ENCODE results near the gene MED16. TPM values are rescaled to one million over a fixed set of nuclear protein-coding genes. Genes with fewer than 3 reads are reported as not detected.

Gene MED16
- total RNA-seq, 2 experiments from 2014 or later: 25.8 to 30.1 TPM

DNA sequence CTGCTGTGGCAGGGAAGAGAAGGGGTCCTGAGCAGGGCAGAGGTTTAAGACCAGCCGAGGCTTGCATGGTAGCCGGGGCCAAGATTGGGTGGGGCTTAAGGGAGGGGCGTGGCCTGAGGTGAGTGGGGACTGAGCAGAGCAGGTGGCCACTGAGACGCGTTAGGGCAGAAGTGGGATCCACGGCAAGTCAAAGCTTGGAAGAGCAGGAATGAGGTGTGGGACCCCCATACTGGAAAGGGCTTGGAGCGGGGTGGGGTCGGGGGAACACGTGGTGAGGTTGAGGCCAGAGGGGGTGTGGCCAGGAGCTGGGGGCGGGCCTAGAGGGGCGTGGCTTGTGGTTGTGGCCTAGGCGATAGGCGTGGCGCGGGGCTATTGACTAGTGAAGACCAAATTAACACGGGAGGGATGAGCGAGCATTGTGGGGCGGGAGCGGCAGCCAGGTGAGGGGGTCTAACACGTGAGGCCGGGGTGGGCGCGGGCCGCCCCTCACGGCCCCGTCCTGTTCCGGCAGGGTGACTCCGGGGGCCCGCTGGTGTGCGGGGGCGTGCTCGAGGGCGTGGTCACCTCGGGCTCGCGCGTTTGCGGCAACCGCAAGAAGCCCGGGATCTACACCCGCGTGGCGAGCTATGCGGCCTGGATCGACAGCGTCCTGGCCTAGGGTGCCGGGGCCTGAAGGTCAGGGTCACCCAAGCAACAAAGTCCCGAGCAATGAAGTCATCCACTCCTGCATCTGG is 30.2 kb downstream of the MED16 start:
- Histone ChIP-seq H3K27me3 (ENCODE audit: control insufficient read depth in 1 of 2, insufficient read depth in 2 of 2, low read length in 2 of 2) (peaks cover 9 to 16% of the 10 kb centered on the region in 2 experiments), H3K36me3 (ENCODE audit: insufficient read depth, low read length) (peaks cover 3% of the 10 kb centered on the region), H3K4me3 (ENCODE audit: low read length) (peak overlapping the region; percentile 14), H3K9me3 (ENCODE audit: control insufficient read depth in 1 of 2, insufficient read depth in 1 of 2, low read length in 2 of 2) (peaks cover 0 to 10% of the 10 kb centered on the region in 2 experiments), H3K4me1 (ENCODE audit: insufficient read depth, low read length) (peaks cover 42% of the 10 kb centered on the region), H3K27ac (ENCODE audit: low read depth in 1 of 2, low read length in 2 of 2) (no peak overlapping the region)
- Mint-ChIP-seq H3K9me3 (no peaks in the 10 kb centered on the region), H3K4me3 (peak overlapping the region; percentile 73), H3K27me3 (peaks cover 7% of the 10 kb centered on the region), H3K36me3 (ENCODE audit: low read depth) (peaks cover 5% of the 10 kb centered on the region), H3K27ac (peak overlapping the region; percentile 87), H3K4me1 (ENCODE audit: low read depth) (peaks cover 26% of the 10 kb centered on the region)
- intact Hi-C loops (cut with DNase I, micrococcal nuclease): loop anchor here (1.0 to 5.0 kb wide), 6 partner anchors 30 to 139 kb away; partner anchors contain the start of genes MED16 (in 2 of the 2), RNU6-9 (in 2 of the 2) and WDR18 (in 1 of the 2)
- ATAC-seq (ENCODE audit: poor library complexity) (peak; percentile 67), DNase-seq (peak; percentile 65 to 89 (median 79))
- TF ChIP-seq CTCF (IDR thresholded peaks at IDR 0.05): no peak
- ChIA-PET POLR2A (interaction anchor here (0.9 to 2.8 kb wide), 15 partner anchors 12 to 406 kb away, joined by 3 to 40 read pairs (median 4); partner anchors contain the start of genes ABCA7, ARHGAP45, CIRBP and MED16), CTCF (interaction anchor here (0.5 to 2.4 kb wide), 6 partner anchors 10 to 61 kb away, joined by 3 to 52 read pairs (median 15); no protein-coding TSS in a partner anchor)

- DNase-seq (peak; percentile 40 to 83 (median 63)), ATAC-seq (ENCODE audit: poor library complexity) (peak; percentile 48)
- ChIA-PET CTCF (interaction anchor here (0.5 to 2.4 kb wide), 2 partner anchors 32 to 58 kb away, joined by 3 to 52 read pairs; no protein-coding TSS in a partner anchor), POLR2A (interaction anchor here (1.0 to 2.8 kb wide), 8 partner anchors 17 to 377 kb away, joined by 3 to 40 read pairs (median 4); partner anchors contain the start of genes MED16, RNU6-9 and WDR18)
- H3K4me3 Mint-ChIP-seq: peak overlapping the region; percentile 73
- Histone ChIP-seq H3K27me3 (ENCODE audit: control insufficient read depth in 1 of 2, insufficient read depth in 2 of 2, low read length in 2 of 2) (peaks cover 9 to 16% of the 10 kb centered on the region in 2 experiments), H3K4me3 (ENCODE audit: low read length) (no peak overlapping the region), H3K9me3 (ENCODE audit: control insufficient read depth in 1 of 2, insufficient read depth in 1 of 2, low read length in 2 of 2) (peaks cover 0 to 10% of the 10 kb centered on the region in 2 experiments), H3K36me3 (ENCODE audit: insufficient read depth, low read length) (no peaks in the 10 kb centered on the region), H3K4me1 (ENCODE audit: insufficient read depth, low read length) (peaks cover 49% of the 10 kb centered on the region), H3K27ac (ENCODE audit: low read depth in 1 of 2, low read length in 2 of 2) (no peak overlapping the region)
- peak overlapping the region; percentile 87 for H3K27ac Mint-ChIP-seq
- H3K36me3 Mint-ChIP-seq (ENCODE audit: low read depth): no peaks in the 10 kb centered on the region
- peaks cover 26% of the 10 kb centered on the region for H3K4me1 Mint-ChIP-seq (ENCODE audit: low read depth)
- H3K9me3 Mint-ChIP-seq: no peaks in the 10 kb centered on the region
- intact Hi-C loops (cut with DNase I, micrococcal nuclease): loop anchor here (2.0 to 5.0 kb wide), 3 partner anchors 31 to 120 kb away; partner anchors contain the start of genes MED16 (in 2 of the 2), RNU6-9 (in 2 of the 2) and WDR18 (in 1 of the 2)
- TF ChIP-seq CTCF (IDR thresholded peaks at IDR 0.05): no peak
- H3K27me3 Mint-ChIP-seq: peaks cover 7% of the 10 kb centered on the region
These were observed 31.0 kb downstream of the MED16 start for GRCh38 chr19:861756-862580.

Data from CD4-positive, alpha-beta T cell (primary cell).